Activated CD8-positive, alpha-beta memory T cell treated with anti-CD3 and anti-CD28 coated beads, Interleukin-2, amount 50 U/mL, for 24 hours (primary cell): Measurements from ENCODE around the gene SLC41A1.

Source experiments
- DNase-seq: peaks from one replicate; pipeline ENCODE4 v3.0.0-alpha.2; 2020; ENCODE audit errors: extremely low read depth

The SLC41A1 gene

GRCh38 chr1:205787287-205787916 lies 25.6 kb downstream of the SLC41A1 start:
- DNase-seq: no peak

- no peak for DNase-seq
Measured at GRCh38 chr1:205786601-205787000, 26.4 kb downstream of the SLC41A1 start.

GRCh38 chr1:205785446-205785845 lies 27.6 kb downstream of the SLC41A1 start:
- DNase-seq: no peak

- no peak for DNase-seq
Measured at GRCh38 chr1:205783904-205784303, 29.1 kb downstream of the SLC41A1 start.

GRCh38 chr1:205783433-205783795 lies 29.6 kb downstream of the SLC41A1 start:
- no peak for DNase-seq

- DNase-seq: no peak
Measured at GRCh38 chr1:205782627-205783432, 30.2 kb downstream of the SLC41A1 start.

GRCh38 chr1:205780335-205780734 lies 32.7 kb downstream of the SLC41A1 start:
- DNase-seq: no peak

GRCh38 chr1:205777994-205778393 lies 35.0 kb downstream of the SLC41A1 start:
- no peak for DNase-seq

GRCh38 chr1:205775717-205776056 lies 37.3 kb downstream of the SLC41A1 start:
- DNase-seq: no peak

- peak; percentile 68 for DNase-seq
Measured at GRCh38 chr1:205775015-205775716, 37.8 kb downstream of the SLC41A1 start, which contains the start of gene RAB29. Gene RAB29, minus strand, starts transcription at chr1:205775482. Its CDS starts 526 bp downstream, at chr1:205774956.

- DNase-seq: no peak
Measured at GRCh38 chr1:205774198-205775014, 38.6 kb downstream of the SLC41A1 start.

- DNase-seq: no peak
Measured at GRCh38 chr1:205772607-205773032, 40.4 kb downstream of the SLC41A1 start.

GRCh38 chr1:205770618-205771017 lies 42.4 kb downstream of the SLC41A1 start:
- no peak for DNase-seq

- no peak for DNase-seq
Measured at GRCh38 chr1:205769641-205770365, 43.2 kb downstream of the SLC41A1 start.

GRCh38 chr1:205767248-205767647 lies 45.8 kb downstream of the SLC41A1 start:
- no peak for DNase-seq

GRCh38 chr1:205766570-205766969 lies 46.4 kb downstream of the SLC41A1 start:
- no peak for DNase-seq

- DNase-seq: no peak
Measured at GRCh38 chr1:205766038-205766437, 47.0 kb downstream of the SLC41A1 start.

GRCh38 chr1:205764578-205764977 lies 48.4 kb downstream of the SLC41A1 start:
- no peak for DNase-seq

- no peak for DNase-seq
Measured at GRCh38 chr1:205763980-205764379, 49.0 kb downstream of the SLC41A1 start.

GRCh38 chr1:205760606-205761005 lies 52.4 kb downstream of the SLC41A1 start:
- no peak for DNase-seq

- no peak for DNase-seq
Measured at GRCh38 chr1:205756552-205756951, 56.4 kb downstream of the SLC41A1 start.
